Endodermal cell (in vitro differentiated cells): ENCODE measurements around the gene SIAE. TPM values are rescaled to one million over a fixed set of nuclear protein-coding genes. Genes with fewer than 3 reads are reported as not detected.
A peak's percentile ranks its signal among the peaks of the same experiment; 100 is the strongest.

Experiments used
- DNase-seq: peaks from one replicate; pipeline ENCODE4 v3.0.0-alpha.2; 2017
- H3K27ac ChIP-seq: 2 replicates; pipeline ENCODE4 v1.5.1; 2013; ENCODE audit warnings: mild to moderate bottlenecking, low read depth, low read length, moderate library complexity
- H3K27me3 ChIP-seq: 2 replicates; pipeline ENCODE4 v1.6.1; 2013; ENCODE audit warnings: mild to moderate bottlenecking, low read length, moderate library complexity; ENCODE audit not compliant: insufficient read depth, control insufficient read depth, poor library complexity, severe bottlenecking
- H3K36me3 ChIP-seq: 2 replicates; pipeline ENCODE4 v1.7.0; 2013; ENCODE audit warnings: mild to moderate bottlenecking, low read length, moderate library complexity; ENCODE audit not compliant: control insufficient read depth, insufficient read depth
- H3K4me1 ChIP-seq: one replicate; pipeline ENCODE4 v1.7.0; 2013; ENCODE audit warnings: low read length; ENCODE audit not compliant: control insufficient read depth, insufficient read depth
- H3K4me3 ChIP-seq: 2 replicates; pipeline ENCODE4 v1.5.1; 2013; ENCODE audit warnings: mild to moderate bottlenecking, low read length, moderate library complexity
- H3K9ac ChIP-seq: 2 replicates; pipeline ENCODE4 v1.6.1; 2013; ENCODE audit warnings: mild to moderate bottlenecking, low read length, moderate library complexity; ENCODE audit not compliant: poor library complexity, severe bottlenecking; ENCODE audit errors: extremely low read depth
- H3K9me3 ChIP-seq: 2 replicates; pipeline ENCODE4 v1.6.1; 2013; ENCODE audit warnings: mild to moderate bottlenecking, low read length, moderate library complexity; ENCODE audit not compliant: control insufficient read depth
- H3K27ac Mint-ChIP-seq: 2 replicates; pipeline ENCODE4 v1.8.0; 2020; ENCODE audit warnings: mixed read lengths
- H3K27me3 Mint-ChIP-seq: 2 replicates; pipeline ENCODE4 v1.8.0; 2021; ENCODE audit warnings: mild to moderate bottlenecking, mixed read lengths; ENCODE audit not compliant: insufficient read depth
- H3K36me3 Mint-ChIP-seq: 2 replicates; pipeline ENCODE4 v1.8.0; 2020; ENCODE audit warnings: low read depth, mixed read lengths
- H3K4me1 Mint-ChIP-seq: 2 replicates; pipeline ENCODE4 v1.8.0; 2020; ENCODE audit warnings: mixed read lengths
- H3K4me3 Mint-ChIP-seq: 2 replicates; pipeline ENCODE4 v1.8.0; 2020; ENCODE audit warnings: mild to moderate bottlenecking, moderate library complexity, mixed read lengths
- H3K9me3 Mint-ChIP-seq: 2 replicates; pipeline ENCODE4 v1.8.0; 2020; ENCODE audit warnings: mild to moderate bottlenecking, mixed read lengths
- WGBS, 2 experiments: methylation state at CpG; one replicate each; pipeline versions ENCODE4 v1.1.5 to v1.1.7; 2013; ENCODE audit warnings: missing lambda C conversion rate in 2 of 2, mixed read lengths in 1 of 2; ENCODE audit not compliant: insufficient coverage in 1 of 2, insufficient read length in 1 of 2; 5-methylcytosine and 5-hydroxymethylcytosine counted together
- total RNA-seq, 2 donors: library from RNA; stranded (reverse); fragmentation: NEBNext Ultra II Directional in 1 of 2; extraction: Animal tissue kit (Norgen Biotek cat#: 25700) in 1 of 2; gene quantifications; 2 replicates in 1 of 2; 3 replicates in 1 of 2; pipeline ENCODE4 v1.2.1, GENCODE V29; 2021
- TF ChIP-seq, protein P1 (sequence below): fragments of 200-600 bp; sonication (generic); conservative IDR thresholded peaks from 2 replicates; pipeline ENCODE4 v1.5.0; 2021; ENCODE audit warnings: antibody characterized with exemption, mild to moderate bottlenecking

The SIAE gene
- total RNA-seq, 2 donors from 2014 or later, result 4.4 to 7.4 TPM

DNA sequence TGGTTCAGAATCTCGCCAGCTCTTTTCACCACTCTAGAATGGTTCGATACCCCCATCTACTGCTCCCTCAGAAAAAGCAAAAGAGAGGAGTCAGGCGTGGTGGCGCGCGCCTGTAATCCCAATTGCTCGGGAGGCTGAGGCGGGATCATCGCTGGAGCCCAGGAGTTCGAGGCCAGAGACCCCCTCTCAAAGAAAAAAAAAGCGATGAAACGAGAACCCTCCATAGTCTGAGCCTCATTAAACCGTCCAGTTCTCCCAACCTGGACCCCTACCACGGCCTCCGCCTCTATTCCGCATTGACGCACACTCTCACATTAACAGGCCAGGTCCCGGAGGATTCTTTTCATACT is 604 bp upstream of the SIAE start:
- peaks cover 22% of the 10 kb centered on the region for H3K27me3 Mint-ChIP-seq
- Histone ChIP-seq H3K27ac (peak overlapping the region; percentile 82), H3K9me3 (no peaks in the 10 kb centered on the region), H3K36me3 (no peaks in the 10 kb centered on the region), H3K4me3 (peak overlapping the region; percentile 89), H3K4me1 (peaks cover 4% of the 10 kb centered on the region), H3K27me3 (peaks cover 28% of the 10 kb centered on the region), H3K9ac (peak overlapping the region; percentile 69)
- 40 to 41% methylated on average over 9 to 18 of the region's 18 CpGs for WGBS, 2 experiments
- no peaks in the 10 kb centered on the region for H3K36me3 Mint-ChIP-seq
- H3K9me3 Mint-ChIP-seq, result no peaks in the 10 kb centered on the region
- DNase-seq, result no peak
- H3K4me1 Mint-ChIP-seq, result peaks cover 10% of the 10 kb centered on the region
- H3K27ac Mint-ChIP-seq, result peak overlapping the region; percentile 93
- H3K4me3 Mint-ChIP-seq, result peak overlapping the region; percentile 87
- TF ChIP-seq, protein P1, sequence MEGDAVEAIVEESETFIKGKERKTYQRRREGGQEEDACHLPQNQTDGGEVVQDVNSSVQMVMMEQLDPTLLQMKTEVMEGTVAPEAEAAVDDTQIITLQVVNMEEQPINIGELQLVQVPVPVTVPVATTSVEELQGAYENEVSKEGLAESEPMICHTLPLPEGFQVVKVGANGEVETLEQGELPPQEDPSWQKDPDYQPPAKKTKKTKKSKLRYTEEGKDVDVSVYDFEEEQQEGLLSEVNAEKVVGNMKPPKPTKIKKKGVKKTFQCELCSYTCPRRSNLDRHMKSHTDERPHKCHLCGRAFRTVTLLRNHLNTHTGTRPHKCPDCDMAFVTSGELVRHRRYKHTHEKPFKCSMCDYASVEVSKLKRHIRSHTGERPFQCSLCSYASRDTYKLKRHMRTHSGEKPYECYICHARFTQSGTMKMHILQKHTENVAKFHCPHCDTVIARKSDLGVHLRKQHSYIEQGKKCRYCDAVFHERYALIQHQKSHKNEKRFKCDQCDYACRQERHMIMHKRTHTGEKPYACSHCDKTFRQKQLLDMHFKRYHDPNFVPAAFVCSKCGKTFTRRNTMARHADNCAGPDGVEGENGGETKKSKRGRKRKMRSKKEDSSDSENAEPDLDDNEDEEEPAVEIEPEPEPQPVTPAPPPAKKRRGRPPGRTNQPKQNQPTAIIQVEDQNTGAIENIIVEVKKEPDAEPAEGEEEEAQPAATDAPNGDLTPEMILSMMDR, result no peak

DNA sequence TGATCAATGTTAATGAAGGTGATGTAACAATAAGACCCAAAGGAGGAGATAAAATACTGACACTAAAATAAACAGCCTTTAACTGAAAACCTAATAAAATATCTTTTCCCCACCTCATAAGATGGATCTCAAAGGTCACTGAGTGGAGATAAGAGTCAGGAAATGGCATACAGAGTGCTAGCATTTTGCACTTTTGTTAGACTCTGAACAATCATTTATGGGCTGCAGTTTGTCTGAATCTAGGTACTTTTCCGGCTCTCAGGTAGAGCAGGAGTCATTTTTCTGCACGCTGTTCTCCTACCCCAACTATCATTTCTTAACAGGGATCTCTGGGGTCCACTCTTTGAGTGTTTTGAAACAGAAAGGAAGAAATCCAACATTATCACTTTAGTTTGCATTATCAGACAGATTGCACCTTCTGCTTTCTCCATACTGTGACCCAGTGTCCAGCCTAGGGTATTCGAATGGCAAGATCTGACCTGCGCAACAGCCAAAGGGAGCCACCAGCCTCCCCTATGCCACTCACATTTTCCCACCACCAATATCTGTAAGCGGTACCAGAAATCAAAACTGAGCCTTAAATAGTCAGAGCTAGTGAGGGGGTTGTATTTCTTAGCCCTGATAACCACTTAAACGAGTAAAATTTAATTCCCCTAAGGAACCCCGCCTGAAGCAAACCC is 863 bp downstream of the SIAE start:
- no peak for DNase-seq
- Mint-ChIP-seq H3K27ac (no peak overlapping the region), H3K9me3 (no peaks in the 10 kb centered on the region), H3K4me1 (peaks cover 10% of the 10 kb centered on the region), H3K27me3 (peaks cover 22% of the 10 kb centered on the region), H3K36me3 (no peaks in the 10 kb centered on the region), H3K4me3 (peak overlapping the region; percentile 87)
- TF ChIP-seq, protein P1, result no peak
- H3K9ac ChIP-seq, result peak overlapping the region; percentile 56
- H3K4me1 ChIP-seq, result peaks cover 4% of the 10 kb centered on the region
- peaks cover 36% of the 10 kb centered on the region for H3K27me3 ChIP-seq
- 82 to 100% methylated on average over 3 to 6 of the region's 7 CpGs for WGBS, 2 experiments
- H3K36me3 ChIP-seq, result no peaks in the 10 kb centered on the region
- no peaks in the 10 kb centered on the region for H3K9me3 ChIP-seq
- H3K4me3 ChIP-seq, result peak overlapping the region; percentile 89
- no peak overlapping the region for H3K27ac ChIP-seq

DNA sequence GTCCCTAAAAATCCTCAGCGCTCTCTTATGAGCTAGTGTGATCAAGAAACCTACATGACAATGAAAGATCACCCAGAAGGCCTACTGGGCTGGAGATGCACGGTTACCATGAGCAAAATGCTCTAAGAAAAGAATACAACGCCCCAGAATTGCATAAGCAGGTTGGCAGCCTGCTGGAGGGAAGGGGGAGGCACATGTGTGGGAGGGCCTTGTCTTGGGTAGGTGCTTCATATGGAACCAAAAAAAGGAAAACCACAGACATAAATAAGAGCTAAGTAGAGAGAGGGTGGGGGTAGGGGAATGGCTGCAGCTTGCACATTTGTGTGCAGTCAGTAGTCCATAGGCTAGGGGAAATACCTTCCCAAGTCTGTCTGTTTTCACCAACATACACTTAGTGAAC is 2.8 kb downstream of the SIAE start:
- Mint-ChIP-seq H3K36me3 (no peaks in the 10 kb centered on the region), H3K27me3 (peaks cover 25% of the 10 kb centered on the region), H3K27ac (no peak overlapping the region), H3K4me3 (no peak overlapping the region), H3K4me1 (peaks cover 10% of the 10 kb centered on the region), H3K9me3 (no peaks in the 10 kb centered on the region)
- no peaks in the 10 kb centered on the region for H3K36me3 ChIP-seq
- H3K9me3 ChIP-seq, result no peaks in the 10 kb centered on the region
- no peak for DNase-seq
- H3K27ac ChIP-seq, result no peak overlapping the region
- WGBS, 2 experiments, result 60 to 72% methylated on average over 3 of the region's 3 CpGs
- H3K27me3 ChIP-seq, result peaks cover 42% of the 10 kb centered on the region
- TF ChIP-seq, protein P1, result peak; percentile 27
- no peak overlapping the region for H3K9ac ChIP-seq
- peaks cover 4% of the 10 kb centered on the region for H3K4me1 ChIP-seq
- H3K4me3 ChIP-seq, result no peak overlapping the region
